ENCODE results near the gene IQCH. TPM values are rescaled to one million over a fixed set of nuclear protein-coding genes. Genes with fewer than 3 reads are reported as not detected.

Gene IQCH
- total and polyA plus RNA-seq, 2 donors from 2014 or later: 3.2 to 7.7 TPM

DNA sequence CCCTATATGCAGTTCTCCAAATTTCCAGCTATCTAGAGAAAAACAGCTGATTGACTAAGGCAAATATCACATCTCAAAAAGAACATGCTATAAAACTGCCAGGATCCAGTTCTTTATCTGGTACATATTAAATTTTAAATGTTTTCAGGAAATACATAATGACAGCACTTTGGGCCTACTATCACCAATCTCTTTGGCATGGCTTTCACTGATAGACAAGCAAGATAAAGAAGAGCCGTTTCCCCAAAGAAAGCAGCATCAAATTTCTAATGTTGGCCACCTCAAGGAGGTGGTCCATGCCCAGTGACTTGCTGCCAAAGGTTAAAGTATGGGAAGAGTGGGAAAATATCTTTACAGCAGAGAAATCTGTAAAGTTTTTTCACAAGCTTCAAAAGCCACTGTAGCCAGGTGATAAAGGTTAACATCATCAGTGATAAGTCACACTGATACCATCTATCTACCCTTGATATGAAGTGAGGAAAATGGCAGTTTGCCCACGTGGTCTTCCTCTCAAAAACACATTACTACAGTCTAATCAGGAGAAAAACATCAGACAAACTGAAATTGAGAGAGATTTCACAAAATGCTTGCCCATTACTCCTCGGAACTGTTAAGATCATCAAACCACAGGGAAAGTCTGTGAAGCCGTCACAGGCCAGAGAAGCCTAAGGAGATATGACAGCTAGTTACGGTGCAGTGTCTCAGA is 220.0 kb downstream of the IQCH start:
- intact Hi-C loops (cut with DNase I): no loop called here
- Histone ChIP-seq H3K27ac (ENCODE audit: low read depth in 2 of 2, low read length in 2 of 2) (no peak overlapping the region), H3K9ac (ENCODE audit: low read length in 3 of 3) (no peak overlapping the region), H3K36me3 (ENCODE audit: control insufficient read depth in 2 of 3, insufficient read depth in 3 of 3, low read length in 3 of 3) (peaks cover 0 to 2% (median 0%) of the 10 kb centered on the region in 3 donors), H3K4me1 (ENCODE audit: control insufficient read depth in 2 of 3, insufficient read depth in 2 of 3, low read depth in 1 of 3, low read length in 3 of 3) (no peaks in the 10 kb centered on the region), H3K9me3 (ENCODE audit: control insufficient read depth in 2 of 3, insufficient read depth in 1 of 3, low read length in 3 of 3) (no peaks in the 10 kb centered on the region), H3K4me3 (ENCODE audit: low read length in 3 of 3) (no peak overlapping the region), H3K27me3 (ENCODE audit: control insufficient read depth, insufficient read depth, low read length) (no peaks in the 10 kb centered on the region)
- no peak for FAIRE-seq
- DNase-seq: no peak
- TF ChIP-seq, protein P1, sequence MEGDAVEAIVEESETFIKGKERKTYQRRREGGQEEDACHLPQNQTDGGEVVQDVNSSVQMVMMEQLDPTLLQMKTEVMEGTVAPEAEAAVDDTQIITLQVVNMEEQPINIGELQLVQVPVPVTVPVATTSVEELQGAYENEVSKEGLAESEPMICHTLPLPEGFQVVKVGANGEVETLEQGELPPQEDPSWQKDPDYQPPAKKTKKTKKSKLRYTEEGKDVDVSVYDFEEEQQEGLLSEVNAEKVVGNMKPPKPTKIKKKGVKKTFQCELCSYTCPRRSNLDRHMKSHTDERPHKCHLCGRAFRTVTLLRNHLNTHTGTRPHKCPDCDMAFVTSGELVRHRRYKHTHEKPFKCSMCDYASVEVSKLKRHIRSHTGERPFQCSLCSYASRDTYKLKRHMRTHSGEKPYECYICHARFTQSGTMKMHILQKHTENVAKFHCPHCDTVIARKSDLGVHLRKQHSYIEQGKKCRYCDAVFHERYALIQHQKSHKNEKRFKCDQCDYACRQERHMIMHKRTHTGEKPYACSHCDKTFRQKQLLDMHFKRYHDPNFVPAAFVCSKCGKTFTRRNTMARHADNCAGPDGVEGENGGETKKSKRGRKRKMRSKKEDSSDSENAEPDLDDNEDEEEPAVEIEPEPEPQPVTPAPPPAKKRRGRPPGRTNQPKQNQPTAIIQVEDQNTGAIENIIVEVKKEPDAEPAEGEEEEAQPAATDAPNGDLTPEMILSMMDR (IDR thresholded peaks at IDR 0.05; ENCODE audit: borderline replicate concordance, extremely low read depth, insufficient read depth): no peak

DNA sequence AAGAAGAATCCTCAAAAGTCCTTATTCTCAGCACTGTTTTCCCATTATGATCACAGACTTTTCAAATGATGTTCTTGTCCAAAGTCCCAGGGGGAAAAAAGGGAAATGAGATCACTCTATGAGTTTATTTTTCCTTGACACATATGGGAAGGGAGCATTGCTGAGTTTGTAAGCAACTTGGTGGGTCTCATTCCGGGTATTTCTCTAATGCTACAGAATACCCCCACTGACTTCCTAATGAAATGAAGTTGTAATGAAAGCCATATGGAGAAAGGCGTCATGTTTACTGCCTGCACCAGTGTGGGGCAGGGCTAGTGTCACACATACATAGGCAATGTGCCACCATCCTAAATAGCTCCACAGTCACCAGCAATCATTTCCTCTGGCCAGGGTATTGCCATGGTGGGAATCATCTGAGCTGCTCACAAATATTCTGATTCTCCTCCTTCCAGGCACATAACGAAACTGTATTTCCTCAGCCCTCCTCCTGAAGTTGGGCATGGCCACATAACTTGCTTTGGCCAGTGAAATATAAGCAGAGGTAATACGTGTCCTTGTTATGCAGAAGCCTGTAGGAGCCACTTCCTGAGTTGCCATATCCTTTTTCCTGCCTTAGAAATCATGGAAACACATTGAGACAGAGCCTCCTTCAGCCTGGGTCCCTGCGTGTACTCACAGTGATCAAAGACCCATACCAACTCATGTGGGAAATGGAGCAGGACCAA is 225.4 kb downstream of the IQCH start:
- no peak for FAIRE-seq
- no peak overlapping the region for H3K9ac ChIP-seq (ENCODE audit: low read length in 3 of 3)
- intact Hi-C loops (cut with DNase I): no loop called here
- no peaks in the 10 kb centered on the region for H3K36me3 ChIP-seq (ENCODE audit: control insufficient read depth in 2 of 3, insufficient read depth in 3 of 3, low read length in 3 of 3)
- no peaks in the 10 kb centered on the region for H3K4me1 ChIP-seq (ENCODE audit: control insufficient read depth in 2 of 3, insufficient read depth in 2 of 3, low read depth in 1 of 3, low read length in 3 of 3)
- H3K27ac ChIP-seq (ENCODE audit: low read depth in 2 of 2, low read length in 2 of 2): no peak overlapping the region
- no peaks in the 10 kb centered on the region for H3K27me3 ChIP-seq (ENCODE audit: control insufficient read depth, insufficient read depth, low read length)
- DNase-seq: peak in 2 of 5 donors; percentile 10 to 28
- H3K4me3 ChIP-seq (ENCODE audit: low read length in 3 of 3): no peak overlapping the region
- TF ChIP-seq, protein P1 (IDR thresholded peaks at IDR 0.05; ENCODE audit: borderline replicate concordance, extremely low read depth, insufficient read depth): no peak
- no peaks in the 10 kb centered on the region for H3K9me3 ChIP-seq (ENCODE audit: control insufficient read depth in 2 of 3, insufficient read depth in 1 of 3, low read length in 3 of 3)

DNA sequence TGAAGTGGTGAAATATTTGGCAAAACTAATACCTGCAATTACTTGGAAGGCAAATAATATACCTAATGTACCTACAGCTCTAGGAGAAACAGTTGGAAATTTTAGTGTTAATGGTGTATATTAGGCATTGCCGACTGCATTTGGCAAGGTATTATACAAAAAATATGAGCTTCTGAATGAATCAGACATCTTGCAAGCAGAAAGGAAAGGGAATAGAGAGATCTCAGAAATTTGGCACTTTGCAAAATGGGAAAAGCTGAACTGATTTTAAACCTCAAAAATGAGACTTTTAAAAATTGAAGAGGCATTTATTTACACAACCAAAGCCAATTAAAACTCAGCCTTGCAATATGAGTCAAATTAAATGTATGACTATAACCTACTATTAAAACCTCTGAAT is 226.2 kb downstream of the IQCH start:
- Histone ChIP-seq H3K4me1 (ENCODE audit: control insufficient read depth in 2 of 3, insufficient read depth in 2 of 3, low read depth in 1 of 3, low read length in 3 of 3) (no peaks in the 10 kb centered on the region), H3K4me3 (ENCODE audit: low read length in 3 of 3) (no peak overlapping the region), H3K9me3 (ENCODE audit: control insufficient read depth in 2 of 3, insufficient read depth in 1 of 3, low read length in 3 of 3) (no peaks in the 10 kb centered on the region), H3K27ac (ENCODE audit: low read depth in 2 of 2, low read length in 2 of 2) (no peak overlapping the region), H3K36me3 (ENCODE audit: control insufficient read depth in 2 of 3, insufficient read depth in 3 of 3, low read length in 3 of 3) (no peaks in the 10 kb centered on the region), H3K9ac (ENCODE audit: low read length in 3 of 3) (no peak overlapping the region), H3K27me3 (ENCODE audit: control insufficient read depth, insufficient read depth, low read length) (no peaks in the 10 kb centered on the region)
- TF ChIP-seq, protein P1 (IDR thresholded peaks at IDR 0.05; ENCODE audit: borderline replicate concordance, extremely low read depth, insufficient read depth): no peak
- intact Hi-C loops (cut with DNase I): no loop called here
- FAIRE-seq (no peak), DNase-seq (no peak)
